Lung (tissue), 12 donors: ENCODE measurements around the gene WEE1. TPM values are rescaled to one million over a fixed set of nuclear protein-coding genes. Genes with fewer than 3 reads are reported as not detected.

Source experiments
- ATAC-seq: fragments of 200-7000 bp; cut with Tn5 transposase; one replicate; pipeline ENCODE4 v1.9.1; 2020; ENCODE audit warnings: moderate number of reproducible peaks; ENCODE audit not compliant: insufficient read depth, low FRiP score
- DNase-seq, 3 donors: peaks; one replicate each; pipeline ENCODE4 v3.0.0-alpha.2; 2013 to 2017
- H3K27ac ChIP-seq, 2 donors: one replicate each; pipeline ENCODE4 v1.5.1; 2013; ENCODE audit warnings: mild to moderate bottlenecking in 2 of 2, moderate library complexity in 2 of 2, control low read depth in 1 of 2, inconsistent platforms in 1 of 2, low read depth in 1 of 2, low read length in 1 of 2
- H3K27me3 ChIP-seq, 3 donors: one replicate each; pipeline ENCODE4 v1.5.1; 2013; ENCODE audit warnings: low read length in 2 of 3; ENCODE audit not compliant: control insufficient read depth in 3 of 3, insufficient read depth in 3 of 3
- H3K36me3 ChIP-seq, 4 donors: one replicate each; pipeline ENCODE4 v1.5.1; 2013; ENCODE audit warnings: low read length in 4 of 4, mild to moderate bottlenecking in 1 of 4, moderate library complexity in 1 of 4; ENCODE audit not compliant: control insufficient read depth in 4 of 4, insufficient read depth in 4 of 4
- H3K4me1 ChIP-seq, 5 donors: one replicate each; pipeline ENCODE4 v1.5.1; 2013; ENCODE audit warnings: low read length in 5 of 5, mild to moderate bottlenecking in 2 of 5, moderate library complexity in 1 of 5; ENCODE audit not compliant: control insufficient read depth in 5 of 5, insufficient read depth in 5 of 5
- H3K4me3 ChIP-seq: one replicate; pipeline ENCODE4 v1.5.1; 2013; ENCODE audit warnings: mild to moderate bottlenecking, control low read depth, moderate library complexity
- H3K9ac ChIP-seq, 2 donors: one replicate each; pipeline ENCODE4 v1.5.1; 2013; ENCODE audit warnings: low read length in 2 of 2, control low read depth in 1 of 2; ENCODE audit not compliant: insufficient read depth in 1 of 2
- H3K9me3 ChIP-seq, 4 donors: one replicate each; pipeline ENCODE4 v1.5.1; 2013; ENCODE audit warnings: low read length in 3 of 4, mild to moderate bottlenecking in 1 of 4, moderate library complexity in 1 of 4; ENCODE audit not compliant: control insufficient read depth in 4 of 4, insufficient read depth in 3 of 4
- CTCF ChIP-seq: IDR thresholded peaks from 2 replicates; pipeline ENCODE4 v1.5.1; 2012; ENCODE audit warnings: mild to moderate bottlenecking; ENCODE audit errors: control extremely low read depth, extremely low read depth
- WGBS, 2 donors: extraction: QIAGEN DNeasy Blood & Tissue Kit; methylation state at CpG; one replicate each; pipeline ENCODE4 v1.1.7; 2013; 5-methylcytosine and 5-hydroxymethylcytosine counted together
- polyA plus RNA-seq, 2 donors: library from polyadenylated mRNA; stranded (reverse); fragments of 200-250 nt; gene quantifications; one replicate each; pipeline ENCODE4 v1.2.1, GENCODE V29; 2013
- total RNA-seq, 2 donors: library from RNA; depleted of rRNA in 1 of 2; stranded (reverse); fragments of >200 nt in 1 of 2; gene quantifications; one replicate each; pipeline ENCODE4 v1.2.1, GENCODE V29; 2014 to 2021
- donor health status: control.
- donor health status: control.
- donor health status: Bipolar disorder and iron deficiency.
- donor health status: healthy.
- donor health status: DM: yes; HTN: yes; CAD: no.

The WEE1 gene
- total and polyA plus RNA-seq, 4 donors, result 5.0 to 48.9 (median 9.7) TPM

- no peak overlapping the region for H3K27ac ChIP-seq
- no peak for TF ChIP-seq CTCF
Measured at GRCh38 chr11:9533058-9533457, 40.4 kb upstream of the WEE1 start.

GRCh38 chr11:9533736-9534473, 39.6 kb upstream of the WEE1 start:
- DNase-seq (no peak), ATAC-seq (no peak)
- Histone ChIP-seq H3K9me3 (no peaks in the 10 kb centered on the region), H3K27me3 (no peaks in the 10 kb centered on the region), H3K27ac (no peak overlapping the region), H3K4me3 (no peak overlapping the region), H3K9ac (no peak overlapping the region), H3K4me1 (peaks cover 0 to 15% (median 5%) of the 10 kb centered on the region in 5 donors), H3K36me3 (no peaks in the 10 kb centered on the region)
- 84 to 86% methylated on average over 5 of the region's 5 CpGs for WGBS, 2 donors
- no peak for TF ChIP-seq CTCF

More at GRCh38 chr11:9533058-9533457, 40.4 kb upstream of the WEE1 start:
- H3K9me3 ChIP-seq, result no peaks in the 10 kb centered on the region
- no peak for ATAC-seq
- no peak overlapping the region for H3K9ac ChIP-seq
- H3K36me3 ChIP-seq, result no peaks in the 10 kb centered on the region
- peaks cover 0 to 23% (median 8%) of the 10 kb centered on the region in 5 donors for H3K4me1 ChIP-seq
- no peaks in the 10 kb centered on the region for H3K27me3 ChIP-seq
- DNase-seq, result peak in 2 of 3 donors; percentile 28 to 51
- no peak overlapping the region for H3K4me3 ChIP-seq
- WGBS, 2 donors, result 88 to 92% methylated on average over 9 of the region's 9 CpGs

GRCh38 chr11:9535189-9535781, 38.2 kb upstream of the WEE1 start:
- peak; percentile 77 for TF ChIP-seq CTCF
- Histone ChIP-seq H3K4me1 (peaks cover 0 to 5% (median under 1%) of the 10 kb centered on the region in 5 donors), H3K4me3 (no peak overlapping the region), H3K9ac (no peak overlapping the region), H3K9me3 (no peaks in the 10 kb centered on the region), H3K27ac (peak overlapping the region in 1 of 2 donors; percentile 52), H3K27me3 (no peaks in the 10 kb centered on the region), H3K36me3 (no peaks in the 10 kb centered on the region)
- DNase-seq (peak; percentile 48 to 56 (median 50)), ATAC-seq (peak; percentile 54)
- WGBS, 2 donors, result 53 to 67% methylated on average over 6 of the region's 6 CpGs
